ENCODE measurements around the gene UXS1. TPM values are rescaled to one million over a fixed set of nuclear protein-coding genes. Genes with fewer than 3 reads are reported as not detected.

Gene UXS1
- total RNA-seq, 1 experiment from 2014 or later: 49.1 TPM

DNA sequence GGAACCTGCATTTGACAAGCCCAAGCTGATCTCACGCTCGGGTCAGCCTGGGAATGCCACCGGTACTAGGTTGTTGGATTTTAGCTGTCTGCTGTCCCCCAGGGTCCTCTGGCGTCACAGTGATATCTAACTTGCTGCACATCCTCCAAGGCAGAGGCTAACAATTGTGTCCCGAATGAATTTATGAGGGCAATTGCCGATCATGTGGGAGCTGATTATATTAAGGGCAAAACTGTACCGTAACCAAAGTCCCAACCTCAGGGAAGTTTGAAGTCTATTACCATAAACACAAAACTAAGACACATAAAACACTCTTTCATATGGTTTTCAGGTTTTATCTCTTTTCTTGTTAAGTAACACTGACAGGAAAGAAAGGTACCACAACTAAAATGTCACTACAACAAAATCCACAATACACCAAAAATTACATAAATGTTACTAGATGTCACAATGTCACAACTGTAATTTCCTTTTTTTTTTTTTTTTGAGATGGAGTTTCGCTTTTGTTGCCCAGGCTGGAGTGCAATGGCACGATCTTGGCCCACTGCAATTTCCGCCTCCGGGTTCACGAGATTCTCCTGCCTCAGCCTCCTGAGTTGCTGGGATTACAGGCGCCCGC is 6.7 kb downstream of the UXS1 start:
- peaks cover 18% of the 10 kb centered on the region; the same call in 1 of the 2 replicates for H4K20me1 ChIP-seq (ENCODE audit: low read length)
- intact Hi-C loops (cut with micrococcal nuclease): no loop called here
- H3K9me3 ChIP-seq (ENCODE audit: low read length): no peaks in the 10 kb centered on the region
- ChIA-PET POLR2A (ENCODE audit: unreplicated experiment) (no interaction called here), CTCF (no interaction called here)
- no peak overlapping the region for H3K9ac ChIP-seq (ENCODE audit: low read length)
- H3F3A ChIP-seq (ENCODE audit: low read length, unreplicated experiment): no peaks in the 10 kb centered on the region
- no peaks in the 10 kb centered on the region for H3K9me2 ChIP-seq (replicated peaks; ENCODE audit: low read length)
- no TSS peak for BruUV-seq (replicated peaks)
- no peak overlapping the region for H3K4me3 ChIP-seq (ENCODE audit: low read length)
- H3K4me1 ChIP-seq (ENCODE audit: insufficient read depth, low read length): peaks cover 29% of the 10 kb centered on the region
- no peak overlapping the region for H2AFZ ChIP-seq (ENCODE audit: low read length)
- no peak for ATAC-seq
- no peaks in the 10 kb centered on the region for H3K27me3 ChIP-seq (ENCODE audit: low read length)
- H3K4me2 ChIP-seq (ENCODE audit: low read length): no peak overlapping the region
- H3K36me3 ChIP-seq (ENCODE audit: low read depth, low read length): no peaks in the 10 kb centered on the region
- no peak for DNase-seq
- TF ChIP-seq, protein P1, sequence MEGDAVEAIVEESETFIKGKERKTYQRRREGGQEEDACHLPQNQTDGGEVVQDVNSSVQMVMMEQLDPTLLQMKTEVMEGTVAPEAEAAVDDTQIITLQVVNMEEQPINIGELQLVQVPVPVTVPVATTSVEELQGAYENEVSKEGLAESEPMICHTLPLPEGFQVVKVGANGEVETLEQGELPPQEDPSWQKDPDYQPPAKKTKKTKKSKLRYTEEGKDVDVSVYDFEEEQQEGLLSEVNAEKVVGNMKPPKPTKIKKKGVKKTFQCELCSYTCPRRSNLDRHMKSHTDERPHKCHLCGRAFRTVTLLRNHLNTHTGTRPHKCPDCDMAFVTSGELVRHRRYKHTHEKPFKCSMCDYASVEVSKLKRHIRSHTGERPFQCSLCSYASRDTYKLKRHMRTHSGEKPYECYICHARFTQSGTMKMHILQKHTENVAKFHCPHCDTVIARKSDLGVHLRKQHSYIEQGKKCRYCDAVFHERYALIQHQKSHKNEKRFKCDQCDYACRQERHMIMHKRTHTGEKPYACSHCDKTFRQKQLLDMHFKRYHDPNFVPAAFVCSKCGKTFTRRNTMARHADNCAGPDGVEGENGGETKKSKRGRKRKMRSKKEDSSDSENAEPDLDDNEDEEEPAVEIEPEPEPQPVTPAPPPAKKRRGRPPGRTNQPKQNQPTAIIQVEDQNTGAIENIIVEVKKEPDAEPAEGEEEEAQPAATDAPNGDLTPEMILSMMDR (conservative IDR thresholded peaks at IDR 0.05; ENCODE audit: low read depth, low read length): no peak
- no peak for TF ChIP-seq EZH2 (IDR thresholded peaks at IDR 0.05; ENCODE audit: low read length, unreplicated experiment)
- TF ChIP-seq EZH2phosphoT487 (IDR thresholded peaks at IDR 0.05; ENCODE audit: borderline replicate concordance, low read length): no peak
- H3K27ac ChIP-seq (ENCODE audit: low read length): no peak overlapping the region
- peaks cover 95% of the 10 kb centered on the region for H3K79me2 ChIP-seq (ENCODE audit: low read length)

DNA sequence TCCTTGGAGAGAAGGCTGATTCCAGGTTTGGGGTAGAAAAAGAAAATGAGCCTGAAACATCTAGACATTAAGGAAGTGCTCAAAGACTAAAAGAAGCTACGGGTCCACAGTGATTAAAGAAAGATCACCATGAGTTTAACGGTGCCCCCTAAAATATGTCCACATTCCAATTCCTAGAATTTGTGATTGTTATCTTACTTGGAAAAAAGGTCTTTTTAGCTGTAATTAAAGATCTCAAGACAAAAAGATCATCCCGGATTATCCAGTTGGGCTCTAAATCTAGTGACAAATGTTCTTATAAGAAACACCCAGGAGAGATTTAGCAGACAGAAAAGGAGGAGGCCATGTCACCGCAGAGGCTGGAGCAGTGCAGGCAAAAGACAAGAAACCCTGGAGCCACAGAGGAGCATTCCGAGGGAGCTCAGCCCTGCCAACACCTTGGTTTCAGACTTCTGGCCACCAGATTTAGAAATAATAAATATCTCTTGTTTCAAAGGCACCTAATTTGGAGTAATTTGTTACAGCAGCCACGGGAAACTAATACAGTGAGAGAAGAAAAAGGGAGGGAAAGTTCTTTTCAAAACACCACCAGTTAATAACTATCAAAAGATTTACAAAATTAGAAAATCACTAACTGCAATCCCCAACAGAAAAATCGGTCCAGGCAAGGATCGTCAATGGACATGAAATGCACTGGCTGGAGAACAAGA is 8.5 kb downstream of the UXS1 start:
- Histone ChIP-seq H3K27ac (ENCODE audit: low read length) (no peak overlapping the region), H3K9me3 (ENCODE audit: low read length) (no peaks in the 10 kb centered on the region), H3K4me2 (ENCODE audit: low read length) (no peak overlapping the region), H2AFZ (ENCODE audit: low read length) (no peak overlapping the region), H3F3A (ENCODE audit: low read length, unreplicated experiment) (no peaks in the 10 kb centered on the region), H3K36me3 (ENCODE audit: low read depth, low read length) (no peaks in the 10 kb centered on the region), H3K9me2 (replicated peaks; ENCODE audit: low read length) (no peaks in the 10 kb centered on the region), H3K79me2 (ENCODE audit: low read length) (peaks cover 95% of the 10 kb centered on the region), H3K4me3 (ENCODE audit: low read length) (no peak overlapping the region), H3K9ac (ENCODE audit: low read length) (no peak overlapping the region), H3K4me1 (ENCODE audit: insufficient read depth, low read length) (peaks cover 14% of the 10 kb centered on the region), H4K20me1 (ENCODE audit: low read length) (peaks cover 18% of the 10 kb centered on the region; the same call in 1 of the 2 replicates), H3K27me3 (ENCODE audit: low read length) (no peaks in the 10 kb centered on the region)
- TF ChIP-seq EZH2phosphoT487 (IDR thresholded peaks at IDR 0.05; ENCODE audit: borderline replicate concordance, low read length) (no peak), EZH2 (IDR thresholded peaks at IDR 0.05; ENCODE audit: low read length, unreplicated experiment) (no peak)
- TF ChIP-seq, protein P1 (conservative IDR thresholded peaks at IDR 0.05; ENCODE audit: low read depth, low read length): no peak
- CTCF ChIA-PET: no interaction called here
- ATAC-seq (no peak), DNase-seq (no peak)
- POLR2A ChIA-PET (ENCODE audit: unreplicated experiment): no interaction called here
- no TSS peak for BruUV-seq (replicated peaks)
- intact Hi-C loops (cut with micrococcal nuclease): no loop called here

DNA sequence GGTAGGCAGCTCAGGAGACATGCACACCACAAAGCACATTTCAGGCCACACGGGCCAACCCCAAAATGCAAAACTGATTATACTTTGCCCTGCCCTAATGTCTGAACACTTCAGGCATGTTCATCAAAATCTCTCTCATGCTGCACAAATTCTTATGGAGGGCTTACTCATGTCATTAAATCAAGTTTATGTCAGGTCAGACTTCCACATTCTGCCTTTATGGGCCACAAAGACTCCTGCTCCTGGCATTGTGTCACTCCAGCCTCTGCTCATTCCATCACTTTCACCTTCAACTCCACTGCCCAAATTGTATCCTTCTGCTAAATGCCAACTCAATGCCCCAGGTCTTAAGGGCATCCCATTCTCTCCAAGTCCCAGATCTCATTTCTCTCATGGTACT is 9.2 kb downstream of the UXS1 start:
- CTCF ChIA-PET: no interaction called here

More for the DNA sequence above, 9.2 kb downstream of the UXS1 start:
- Histone ChIP-seq H3K27ac (ENCODE audit: low read length) (no peak overlapping the region), H3K4me3 (ENCODE audit: low read length) (no peak overlapping the region), H3K79me2 (ENCODE audit: low read length) (peaks cover 99% of the 10 kb centered on the region), H3K9me3 (ENCODE audit: low read length) (no peaks in the 10 kb centered on the region), H3K27me3 (ENCODE audit: low read length) (no peaks in the 10 kb centered on the region), H3K4me1 (ENCODE audit: insufficient read depth, low read length) (peaks cover 6% of the 10 kb centered on the region), H3K36me3 (ENCODE audit: low read depth, low read length) (no peaks in the 10 kb centered on the region), H3K9ac (ENCODE audit: low read length) (no peak overlapping the region), H3F3A (ENCODE audit: low read length, unreplicated experiment) (no peaks in the 10 kb centered on the region), H3K9me2 (replicated peaks; ENCODE audit: low read length) (no peaks in the 10 kb centered on the region), H4K20me1 (ENCODE audit: low read length) (peaks cover 23% of the 10 kb centered on the region; the same call in 1 of the 2 replicates), H3K4me2 (ENCODE audit: low read length) (no peak overlapping the region), H2AFZ (ENCODE audit: low read length) (no peak overlapping the region)
- TF ChIP-seq EZH2phosphoT487 (IDR thresholded peaks at IDR 0.05; ENCODE audit: borderline replicate concordance, low read length) (no peak), EZH2 (IDR thresholded peaks at IDR 0.05; ENCODE audit: low read length, unreplicated experiment) (no peak)
- TF ChIP-seq, protein P1 (conservative IDR thresholded peaks at IDR 0.05; ENCODE audit: low read depth, low read length): no peak
- intact Hi-C loops (cut with micrococcal nuclease): no loop called here
- DNase-seq (no peak), ATAC-seq (no peak)
- POLR2A ChIA-PET (ENCODE audit: unreplicated experiment): no interaction called here
- BruUV-seq (replicated peaks): no TSS peak
